CD1c-positive myeloid dendritic cell (primary cell): ENCODE measurements around the gene RHOXF2B.
A peak's percentile ranks its signal among the peaks of the same experiment; 100 is the strongest.
"Not testable (repeated sequence)": the region's sequence is repeated elsewhere in the genome, so short reads cannot be mapped to it uniquely, and the experiment has no call there.

Source experiments
- DNase-seq: peaks from one replicate; pipeline ENCODE4 v3.0.0-alpha.2; 2016; ENCODE audit errors: extremely low spot score

Gene RHOXF2B

DNA sequence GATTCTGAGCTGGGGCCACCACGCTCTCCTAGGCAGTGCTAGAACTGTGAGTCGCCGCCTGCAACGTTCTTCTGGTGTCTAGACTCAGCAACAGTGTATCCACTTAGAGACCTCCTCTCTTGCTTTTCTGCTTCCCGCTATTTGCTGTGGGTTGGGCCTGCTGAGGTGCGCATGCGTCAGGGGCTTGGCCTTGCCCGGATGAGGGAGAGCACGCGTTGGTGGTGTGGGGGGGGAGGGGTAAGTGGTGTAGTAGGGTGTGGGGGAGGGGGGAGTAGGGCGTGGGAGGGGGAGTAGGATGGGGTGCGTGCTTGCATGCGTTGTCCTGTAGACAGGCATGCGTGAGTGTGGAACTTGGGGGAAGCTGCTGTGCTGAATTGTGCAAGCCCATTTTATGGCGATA is at the start of gene RHOXF2B:
Gene RHOXF2B, minus strand, starts transcription at position 101 of the 400 bp plus-strand sequence. CDS start 138 bp downstream, outside the sequence.
- DNase-seq: not testable (repeated sequence)

- DNase-seq: no peak
Measured at GRCh38 chrX:120125444-120125843, 48.0 kb upstream of the RHOXF2B start.

GRCh38 chrX:120120223-120120622 is 42.7 kb upstream of the RHOXF2B start:
- DNase-seq: no peak

GRCh38 chrX:120115438-120115963 is 38.0 kb upstream of the RHOXF2B start, which contains the start of gene RHOXF1:
TSS of gene RHOXF1 (minus strand) at chrX:120115913. CDS start at chrX:120115862, 51 bp downstream.
- DNase-seq: no peak

- no peak for DNase-seq
Measured at GRCh38 chrX:120111611-120112010, 34.1 kb upstream of the RHOXF2B start.

- DNase-seq: no peak
Measured at GRCh38 chrX:120109378-120109777, 31.9 kb upstream of the RHOXF2B start.

DNA sequence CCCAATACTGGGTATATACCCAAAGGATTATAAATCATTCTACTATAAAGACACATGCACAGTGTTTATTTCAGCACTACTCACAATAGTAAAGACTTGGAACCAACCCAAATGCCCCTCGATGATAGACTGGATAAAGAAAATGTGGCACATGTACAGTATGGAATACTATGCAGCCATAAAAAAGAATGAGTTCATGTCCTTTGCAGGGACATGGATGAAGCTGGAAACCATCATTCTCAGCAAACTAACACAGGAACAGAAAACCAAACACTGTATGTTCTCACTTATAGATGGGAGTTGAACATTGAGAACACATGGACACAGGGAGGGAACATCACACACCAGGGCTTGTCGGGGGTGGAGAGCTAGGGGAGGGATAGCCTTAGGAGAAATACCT is 27.2 kb upstream of the RHOXF2B start:
- not testable (repeated sequence) for DNase-seq

GRCh38 chrX:120101057-120101456 is 23.6 kb upstream of the RHOXF2B start:
- DNase-seq: not testable (repeated sequence)

DNA sequence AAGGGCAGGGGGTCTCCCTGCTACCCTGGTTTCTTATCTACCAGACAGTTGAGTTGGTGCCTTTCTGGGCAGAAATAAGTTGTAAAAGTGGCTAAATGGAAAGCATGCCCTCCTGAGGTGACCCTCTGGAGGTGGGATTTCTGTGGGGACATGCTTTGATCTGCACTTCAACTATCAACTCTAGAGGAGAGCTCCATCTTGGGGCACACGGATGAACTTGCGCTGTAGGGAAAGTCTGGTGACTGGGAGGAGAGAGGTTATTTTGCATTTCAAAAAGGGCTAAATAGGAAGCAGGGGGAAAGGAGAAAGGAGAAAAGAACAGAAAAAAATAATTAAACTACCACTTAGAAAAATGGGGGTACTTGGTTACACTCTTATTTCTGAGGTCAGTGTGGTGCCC is 12.7 kb upstream of the RHOXF2B start:
- DNase-seq: no peak

- DNase-seq: peak; percentile 40
Measured at GRCh38 chrX:120087289-120088017, 10.0 kb upstream of the RHOXF2B start.

DNA sequence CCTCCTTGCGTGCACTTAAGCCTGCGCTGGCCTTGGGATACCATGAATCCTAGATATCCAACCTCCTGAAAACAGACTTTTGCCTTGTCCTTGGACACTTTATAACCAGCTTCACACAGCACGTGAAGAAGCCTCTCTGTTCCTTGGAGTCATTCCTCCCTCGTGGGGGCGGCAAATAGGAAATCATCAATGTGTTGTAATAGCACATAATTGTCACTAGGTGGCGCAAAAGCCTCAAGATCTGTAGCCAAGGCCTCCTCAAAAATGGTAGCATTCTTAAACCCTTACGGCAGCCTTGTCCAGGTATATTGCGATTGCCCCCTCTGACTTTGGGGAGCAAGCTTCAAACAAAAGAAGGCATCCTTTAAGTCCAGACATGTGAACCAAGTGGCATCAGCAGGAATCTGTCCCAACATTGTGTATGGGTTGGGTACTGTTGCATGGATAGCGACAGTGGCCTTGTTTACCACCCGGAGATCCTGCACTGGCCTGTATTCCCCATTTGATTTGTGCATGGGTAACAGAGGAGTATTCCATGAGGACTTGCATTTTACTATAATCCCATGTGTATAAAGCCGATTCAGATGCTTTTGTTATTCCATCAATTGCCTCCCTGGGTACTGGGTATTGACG is 8.2 kb upstream of the RHOXF2B start:
- not testable (repeated sequence) for DNase-seq

GRCh38 chrX:120066169-120066568 is 11.3 kb downstream of the RHOXF2B start:
- DNase-seq: not testable (repeated sequence)

- not testable (repeated sequence) for DNase-seq
Measured at GRCh38 chrX:120042712-120043111, 34.8 kb downstream of the RHOXF2B start.

DNA sequence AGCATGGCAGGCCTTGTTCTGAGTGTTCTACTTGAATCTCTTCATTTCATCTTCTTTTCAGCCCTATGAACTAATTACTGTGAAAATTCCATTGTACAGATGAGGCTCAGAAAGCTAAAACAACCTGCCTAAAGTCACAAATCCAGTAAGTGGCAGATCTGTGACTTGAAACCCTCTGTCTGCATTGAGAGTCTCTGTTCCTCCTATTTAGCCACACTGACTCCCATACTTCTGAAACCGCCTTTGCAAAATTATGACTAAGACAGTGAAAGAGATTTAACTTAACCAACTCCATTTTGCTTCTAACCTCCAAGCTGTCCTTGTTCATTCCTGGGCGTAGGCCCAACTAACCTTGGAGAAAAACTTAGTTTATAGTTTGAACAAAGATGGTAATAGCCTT is 35.2 kb downstream of the RHOXF2B start:
- DNase-seq: not testable (repeated sequence)

- DNase-seq: not testable (repeated sequence)
Measured at GRCh38 chrX:120040176-120040575, 37.3 kb downstream of the RHOXF2B start.

DNA sequence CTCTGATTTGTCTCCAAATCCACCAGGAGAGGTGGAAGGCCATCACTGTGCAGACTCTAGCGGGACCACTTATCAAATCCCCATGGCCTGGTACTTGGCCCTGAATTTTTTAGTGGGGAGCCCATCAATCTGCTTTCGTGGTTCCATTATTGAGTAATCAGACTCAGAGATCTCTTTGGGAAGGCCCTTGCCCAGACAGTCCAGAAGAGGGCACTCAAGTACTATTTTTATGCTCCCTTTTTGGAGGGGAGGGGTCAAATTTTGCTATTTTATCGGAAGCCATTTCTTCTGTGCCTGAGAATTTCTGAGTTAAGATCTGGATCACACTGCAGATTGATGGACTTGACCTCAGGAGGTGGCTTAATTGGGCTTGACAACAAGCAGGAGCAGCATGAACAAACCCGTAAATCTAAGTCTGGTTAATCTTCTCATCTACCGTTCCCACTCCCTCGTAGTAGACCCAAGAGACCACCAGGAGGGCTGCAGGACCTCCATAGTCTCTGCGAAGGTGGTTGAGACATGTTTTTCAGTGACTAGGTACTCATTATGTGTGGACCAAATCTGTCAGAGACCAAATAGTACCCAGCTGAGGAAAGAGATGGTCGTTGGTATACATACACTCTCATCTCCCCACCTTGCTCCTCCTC is 38.3 kb downstream of the RHOXF2B start:
- DNase-seq: not testable (repeated sequence)

DNA sequence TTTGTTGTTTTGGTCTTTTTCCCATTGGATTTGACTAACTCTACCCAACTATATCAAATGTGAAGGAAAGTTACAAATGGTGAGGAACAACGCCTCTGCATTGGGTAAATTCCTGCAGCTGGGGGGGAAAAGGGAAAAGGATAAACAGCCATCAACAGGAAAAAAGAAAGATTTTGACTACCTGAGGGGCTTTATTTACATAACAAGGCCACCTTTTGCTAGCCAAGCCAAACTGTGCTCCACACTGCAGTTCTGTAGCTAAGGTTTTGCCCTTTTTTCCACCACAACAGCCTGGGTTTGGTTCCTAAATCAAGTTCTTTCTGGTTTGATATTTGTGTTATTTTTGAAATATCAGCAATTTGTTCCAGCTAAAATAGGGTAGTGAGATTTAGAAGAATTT is 40.8 kb downstream of the RHOXF2B start:
- DNase-seq: no peak

DNA sequence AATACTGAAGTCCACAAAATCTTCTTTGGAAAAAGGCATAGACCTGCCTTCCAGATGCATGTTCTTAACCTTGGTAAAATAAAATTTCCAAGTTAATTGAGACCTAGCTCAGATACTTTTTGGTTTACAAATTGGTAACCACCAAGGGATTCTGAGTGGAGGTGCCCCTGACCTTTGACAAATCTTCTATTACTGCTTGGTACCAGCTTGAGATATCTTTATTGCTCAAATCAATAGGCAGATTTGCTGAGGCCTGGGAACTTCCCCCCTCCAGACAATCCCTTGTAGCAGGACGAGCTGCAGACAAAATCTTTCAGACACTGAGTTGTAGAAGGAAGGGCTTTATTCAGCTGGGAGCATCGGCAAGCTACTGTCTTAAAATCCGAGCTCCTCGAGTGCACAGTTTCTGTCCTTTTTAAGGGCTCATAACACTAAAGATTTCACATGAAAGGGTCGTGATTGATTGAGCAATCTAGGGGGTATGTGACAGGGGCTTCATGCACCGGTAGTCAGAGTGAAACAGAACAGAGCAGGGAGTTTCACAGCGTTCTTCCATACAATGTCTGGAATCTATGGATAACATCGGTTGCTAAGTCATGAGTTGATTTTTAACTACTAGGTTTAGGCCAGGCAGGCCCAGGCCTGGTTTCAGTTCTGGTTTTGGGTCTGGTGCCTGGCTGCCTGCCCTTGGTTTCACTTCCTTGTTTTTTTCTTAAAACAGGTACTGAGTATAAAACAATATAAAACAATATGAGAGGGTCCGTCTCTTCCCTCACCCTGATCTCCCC is 41.8 kb downstream of the RHOXF2B start:
- peak; percentile 75 for DNase-seq

DNA sequence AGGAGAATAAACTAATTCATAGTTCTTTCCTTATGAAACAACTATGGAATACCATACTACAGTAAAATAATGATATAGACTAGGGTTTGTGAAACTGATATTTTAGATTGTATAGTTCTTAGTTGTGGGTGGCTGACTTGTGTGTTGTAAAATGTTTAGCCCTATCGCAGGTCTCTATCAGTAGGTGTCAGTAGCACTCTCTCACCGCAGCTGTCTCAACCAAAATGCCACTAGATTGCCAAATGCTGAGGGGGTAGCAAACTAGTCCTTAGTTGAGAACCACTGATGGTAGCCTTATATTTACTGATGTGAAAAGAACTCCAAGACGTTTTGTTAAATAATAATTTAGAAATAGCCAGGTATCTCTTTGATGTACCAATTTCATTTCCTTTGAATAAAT is 48.1 kb downstream of the RHOXF2B start:
- DNase-seq: no peak

- DNase-seq: no peak
Measured at GRCh38 chrX:120023259-120023658, 54.2 kb downstream of the RHOXF2B start.

GRCh38 chrX:120022763-120023162 is 54.7 kb downstream of the RHOXF2B start:
- no peak for DNase-seq
